GM18502 (cell line): ENCODE results near the gene BACH2.

Experiments
- ATAC-seq: cut with Tn5 transposase; IDR thresholded peaks from one replicate; pipeline ENCODE4 v1.9.1; 2021; ENCODE audit warnings: mild to moderate bottlenecking; ENCODE audit not compliant: unreplicated experiment, poor library complexity

BACH2 gene

GRCh38 chr6:90303039-90303438, 6.4 kb upstream of the BACH2 start:
- no peak for ATAC-seq

- no peak for ATAC-seq
Observed at GRCh38 chr6:90302320-90302719, 5.7 kb upstream of the BACH2 start.

DNA sequence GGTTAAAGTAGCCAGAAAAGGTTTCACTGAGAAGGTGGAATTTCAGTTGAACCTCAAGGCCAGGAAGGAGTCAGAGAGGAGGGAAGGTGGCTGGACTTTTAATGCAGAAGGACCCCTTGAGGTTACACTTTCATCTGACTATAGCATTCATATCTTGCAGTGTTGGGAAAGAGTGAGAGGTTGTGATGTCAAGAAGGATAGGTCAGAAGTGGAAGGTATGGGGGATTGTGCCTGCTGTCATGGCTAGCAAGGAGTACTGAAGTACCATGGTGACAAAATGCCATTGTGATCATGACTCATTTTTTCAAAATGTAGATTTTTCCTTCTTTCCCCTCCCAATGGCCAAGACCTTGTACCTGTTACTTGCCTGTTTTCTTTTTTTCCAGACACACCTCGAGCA, 5.2 kb upstream of the BACH2 start:
- ATAC-seq = no peak

GRCh38 chr6:90298459-90299053, 1.9 kb upstream of the BACH2 start:
- no peak for ATAC-seq

DNA sequence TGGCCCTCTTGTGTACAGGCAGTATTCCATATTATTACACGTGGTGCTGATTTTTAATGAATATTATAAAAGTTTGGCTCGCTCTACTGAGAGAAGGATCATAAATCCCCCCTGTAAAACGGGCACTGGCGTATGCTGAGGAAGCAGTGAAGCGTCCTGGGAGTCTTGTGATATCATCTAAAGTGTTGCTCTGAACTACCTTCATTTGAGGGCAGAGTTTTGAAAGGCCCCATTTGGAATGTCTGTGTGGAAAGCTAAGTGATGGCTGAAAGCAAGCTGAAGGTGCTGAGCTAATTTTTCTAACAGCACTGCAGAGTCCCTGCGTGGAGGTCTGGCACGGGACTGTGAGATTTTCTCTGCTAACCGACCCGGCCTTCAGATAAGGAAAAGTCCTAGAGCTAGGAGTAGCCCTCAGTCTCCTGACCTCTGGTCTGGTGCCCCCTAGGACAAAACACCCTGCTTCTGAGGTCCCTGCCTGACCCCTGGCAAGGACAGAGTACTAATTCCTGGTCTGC, 1.3 kb upstream of the BACH2 start:
- ATAC-seq = no peak

DNA sequence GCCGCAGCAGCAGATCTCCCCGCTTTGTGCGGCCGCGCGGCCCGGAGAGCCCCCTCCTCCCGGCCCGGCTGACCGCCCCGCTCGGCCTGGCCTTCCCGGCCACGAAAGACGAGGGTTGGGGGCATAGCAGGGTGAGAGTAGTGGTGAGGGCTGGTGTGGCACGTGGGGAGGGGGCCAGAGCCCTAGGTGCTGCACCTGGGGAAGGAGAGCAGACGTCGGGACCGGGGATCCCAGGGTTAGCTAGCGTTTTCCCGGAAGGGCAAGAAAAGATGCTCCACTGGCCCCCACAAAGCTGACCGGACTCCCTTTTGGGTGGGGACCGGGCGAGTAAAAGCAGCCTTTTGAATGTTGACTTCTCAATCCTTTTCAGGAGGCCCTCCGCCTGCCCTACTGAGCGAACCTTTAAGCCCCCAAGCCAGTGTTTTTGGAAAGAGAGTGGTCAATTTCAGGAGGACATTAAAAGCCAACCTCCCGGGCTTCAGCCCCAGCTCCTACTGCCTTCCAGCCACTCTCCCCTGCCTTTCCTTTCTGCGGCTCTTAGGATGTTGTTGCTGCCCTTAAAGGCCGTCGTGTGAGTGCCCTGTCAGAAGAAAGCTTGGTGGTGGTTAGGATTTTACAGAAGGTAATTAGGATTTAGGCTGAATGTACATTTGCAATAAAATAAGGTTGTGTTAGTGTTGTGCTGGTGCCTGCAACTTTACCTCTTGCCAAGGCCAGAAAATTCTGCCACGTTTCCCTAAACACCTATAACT, 648 bp upstream of the BACH2 start:
- ATAC-seq = no peak

DNA sequence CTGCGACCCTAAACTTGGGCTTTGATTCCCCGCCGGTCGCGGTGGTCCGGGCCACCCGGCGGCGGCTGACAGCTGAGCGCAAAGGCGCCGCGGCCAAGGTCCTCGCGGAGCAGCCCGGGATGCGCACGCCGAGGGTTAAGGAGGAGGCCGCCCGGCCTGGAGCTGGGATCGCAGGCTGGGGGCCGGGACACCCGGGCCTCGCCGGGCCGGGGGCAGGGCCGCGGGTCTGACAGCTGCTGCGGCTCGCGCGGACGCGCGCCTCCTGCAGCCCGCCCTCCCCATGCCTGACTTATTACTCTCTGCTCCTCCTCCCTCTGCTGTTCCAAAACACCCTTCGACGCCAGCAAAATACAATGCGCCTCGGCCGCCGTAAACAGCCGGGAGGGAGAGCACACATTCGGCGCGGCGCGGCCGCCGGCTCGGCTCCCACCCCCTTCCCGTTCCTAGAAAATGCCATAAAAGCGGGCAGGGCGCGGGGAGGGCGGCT, 746 bp downstream of the BACH2 start:
- ATAC-seq = peak; percentile 37

DNA sequence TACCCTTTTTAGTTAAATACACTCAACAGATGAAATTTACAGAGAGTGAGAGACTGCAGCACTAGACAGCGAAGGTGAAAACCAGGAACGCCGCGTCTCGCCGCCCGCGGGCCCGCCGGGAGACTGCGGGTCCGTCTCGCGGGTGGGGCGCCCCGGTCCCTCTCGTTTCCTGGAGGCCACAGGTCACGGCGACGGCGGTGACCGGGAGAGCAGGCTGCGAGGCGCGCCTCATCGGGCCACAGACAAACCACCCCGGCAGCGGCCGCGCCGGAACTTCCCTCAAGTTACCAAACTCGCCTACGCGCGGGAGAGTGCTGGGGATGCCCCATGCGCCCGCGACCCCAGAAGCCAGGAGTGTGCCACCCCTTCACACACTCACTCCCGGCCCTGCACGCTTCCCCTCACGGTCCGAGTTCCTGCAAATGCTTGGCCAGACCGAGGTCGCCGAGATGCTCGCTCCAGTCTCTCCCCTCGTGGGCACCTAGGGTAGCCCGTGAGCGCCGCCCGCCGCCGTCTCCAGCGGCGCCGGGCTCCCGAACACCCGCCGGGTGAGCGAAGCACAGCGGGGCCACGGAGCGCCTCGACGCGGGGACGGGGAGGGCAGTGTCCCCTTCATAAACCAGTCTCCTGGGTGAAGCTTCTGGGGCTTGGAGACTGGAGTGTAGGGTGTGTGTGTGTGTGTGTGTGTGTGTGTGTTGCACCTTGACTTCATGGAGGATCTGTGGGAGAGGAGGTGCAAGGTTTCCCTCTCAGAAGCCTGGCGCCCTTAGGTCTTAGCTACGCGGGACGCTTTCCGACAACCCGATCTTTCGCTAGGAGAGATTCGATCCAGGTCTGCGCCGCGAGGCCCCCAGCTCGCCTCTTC, 1.4 kb downstream of the BACH2 start:
- ATAC-seq = peak; percentile 31

DNA sequence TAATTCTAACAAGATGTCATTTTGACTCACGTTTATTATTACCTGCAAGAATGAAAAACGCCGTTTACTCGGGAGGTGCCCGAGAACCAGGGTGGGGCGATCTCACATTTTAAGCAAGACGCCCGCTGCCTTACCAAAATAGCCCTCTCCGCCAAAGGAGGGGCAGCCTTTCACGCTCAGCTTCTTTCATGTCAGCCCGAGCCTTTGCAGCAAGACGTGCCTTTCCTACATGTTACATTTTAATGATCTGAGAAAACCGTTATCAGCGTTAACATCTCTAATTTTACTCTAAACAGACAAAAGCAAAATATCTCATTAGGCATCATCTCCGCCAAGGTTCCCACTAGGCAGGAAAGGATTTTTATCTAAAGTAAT, 2.0 kb downstream of the BACH2 start:
- no peak for ATAC-seq

GRCh38 chr6:90294008-90294511, 2.6 kb downstream of the BACH2 start:
- ATAC-seq = no peak

DNA sequence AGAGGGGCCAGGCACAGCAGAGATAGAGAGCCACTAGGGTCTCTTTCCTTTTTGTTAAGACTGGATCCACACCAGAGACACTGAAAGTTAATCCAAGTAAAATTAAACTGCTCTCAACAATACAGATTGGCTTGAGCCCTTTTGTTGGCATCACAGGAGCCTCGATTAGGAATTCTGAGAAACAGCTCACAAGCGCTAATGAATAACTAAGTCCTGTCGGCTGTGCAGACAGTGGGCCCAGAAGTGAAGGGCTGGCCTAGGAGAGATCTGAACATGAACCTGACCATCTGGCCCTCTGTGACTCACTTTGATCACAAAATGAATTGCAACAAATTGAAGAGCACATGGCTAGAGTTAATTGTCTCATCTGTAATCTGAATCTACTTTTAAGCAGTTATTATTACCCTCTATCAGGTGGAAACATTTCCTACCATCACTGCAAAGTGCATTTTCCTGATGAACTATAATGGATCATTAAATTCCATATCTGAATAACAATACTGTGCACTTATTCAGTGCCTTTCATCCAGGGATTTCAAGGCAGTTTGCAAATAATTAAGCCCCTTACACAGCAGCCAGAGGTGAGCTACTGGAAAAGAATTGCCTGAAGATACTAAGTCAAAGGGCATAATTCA, 3.2 kb downstream of the BACH2 start:
- ATAC-seq = no peak

DNA sequence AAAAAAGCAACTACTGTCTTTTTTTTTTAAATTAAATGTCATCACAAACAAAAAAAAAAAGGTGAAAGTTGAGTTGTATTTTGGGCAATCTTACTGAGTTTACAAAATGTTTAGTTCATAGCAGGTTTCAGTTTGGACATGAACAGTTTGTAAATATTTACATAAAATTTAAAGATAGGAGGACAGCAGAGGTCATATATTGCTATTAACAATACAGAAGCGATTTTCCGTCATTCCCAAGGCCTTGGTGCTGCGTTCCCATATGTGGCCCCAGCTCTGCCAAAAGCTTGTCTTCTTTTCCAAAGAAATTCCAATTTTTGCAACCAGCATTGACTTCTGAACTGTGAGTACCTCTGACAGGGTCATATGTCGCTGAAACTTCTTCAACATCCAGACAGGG, 5.1 kb downstream of the BACH2 start:
- no peak for ATAC-seq

DNA sequence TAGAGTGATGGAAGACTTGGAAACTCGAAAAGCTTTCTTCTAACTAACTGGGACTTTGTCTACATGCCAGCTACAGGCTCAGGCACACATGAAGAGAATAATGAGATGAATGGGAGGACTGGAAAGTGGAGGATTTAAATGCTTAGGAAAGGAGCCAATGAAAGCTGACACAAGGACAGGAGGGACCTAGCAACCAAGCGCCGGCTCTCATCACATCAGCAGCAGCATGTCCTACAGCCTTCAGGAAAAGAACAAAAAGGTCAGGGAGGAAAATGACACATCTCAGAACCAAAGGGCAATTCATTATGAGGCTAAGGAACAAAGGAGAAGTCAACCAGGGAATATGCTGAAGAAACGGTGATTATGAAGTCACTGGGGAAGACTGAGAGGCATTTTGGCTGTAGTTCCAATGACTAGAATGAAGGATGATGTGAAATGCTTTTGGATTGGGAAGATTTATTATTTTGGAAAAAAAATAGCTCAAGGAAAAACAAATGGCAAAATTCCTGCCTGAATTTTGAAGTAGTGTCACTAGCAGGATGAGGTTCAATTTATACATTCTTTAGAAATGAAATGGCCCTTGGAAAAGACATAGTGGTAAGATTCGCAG, 5.7 kb downstream of the BACH2 start:
- no peak for ATAC-seq

- no peak for ATAC-seq
Observed at GRCh38 chr6:90289902-90290301, 6.7 kb downstream of the BACH2 start.

DNA sequence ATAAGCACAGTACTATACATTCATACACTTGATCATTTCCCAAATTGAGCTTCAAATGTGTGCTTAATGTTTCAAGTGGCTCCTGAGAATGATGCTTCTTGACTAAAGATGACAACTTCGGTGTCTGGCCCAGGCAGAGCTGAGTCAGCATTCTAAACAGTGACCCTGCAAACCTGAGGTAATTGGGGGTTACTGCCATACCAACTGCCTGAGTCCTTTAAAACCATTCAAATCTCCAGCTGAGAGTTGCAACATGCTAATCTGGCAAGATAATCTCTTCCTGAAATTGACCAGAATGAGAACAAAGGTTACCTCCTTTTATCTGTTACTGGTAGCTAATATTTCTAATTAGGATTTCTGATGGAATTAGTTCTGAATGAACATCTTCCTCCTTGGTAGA, 8.2 kb downstream of the BACH2 start:
- no peak for ATAC-seq

GRCh38 chr6:90286884-90287488, 9.7 kb downstream of the BACH2 start:
- ATAC-seq = no peak

- peak; percentile 67 for ATAC-seq
Observed at GRCh38 chr6:90285611-90286381, 10.8 kb downstream of the BACH2 start.

- peak; percentile 47 for ATAC-seq
Observed at GRCh38 chr6:90285042-90285481, 11.6 kb downstream of the BACH2 start.
